GM23338 (cell line): Measurements from ENCODE around the gene UBE2Z. TPM values are rescaled to one million over a fixed set of nuclear protein-coding genes. Genes with fewer than 3 reads are reported as not detected.
A peak's percentile ranks its signal among the peaks of the same experiment; 100 is the strongest.

Experiments used
- ATAC-seq: fragments of 200-7000 bp; cut with Tn5 transposase; 3 replicates; pipeline ENCODE4 v1.9.1; 2020
- DNase-seq: peaks from one replicate; pipeline ENCODE4 v3.0.0-alpha.2; 2015; ENCODE audit warnings: low spot score
- H2AFZ ChIP-seq: fragments of 200-600 bp; sonication (generic); 2 replicates; pipeline ENCODE4 v1.8.0; 2016; ENCODE audit warnings: antibody characterized with exemption, mild to moderate bottlenecking, moderate library complexity
- H3F3A ChIP-seq: fragments of 200-600 bp; sonication (generic); replicated peaks from 2 replicates; pipeline ENCODE4 v1.8.0; 2017; ENCODE audit warnings: antibody characterized with exemption, mixed run types, low read depth
- H3K27ac ChIP-seq: fragments of 200-600 bp; sonication (generic); 2 replicates; pipeline ENCODE4 v1.6.1; 2016; ENCODE audit warnings: low read depth
- H3K27me3 ChIP-seq: fragments of 200-600 bp; sonication (generic); 2 replicates; pipeline ENCODE4 v1.8.0; 2016; ENCODE audit warnings: mild to moderate bottlenecking, mixed run types, moderate library complexity; ENCODE audit not compliant: insufficient read depth
- H3K36me3 ChIP-seq: fragments of 200-600 bp; sonication (generic); 2 replicates; pipeline ENCODE4 v1.8.0; 2016; ENCODE audit warnings: mild to moderate bottlenecking; ENCODE audit not compliant: insufficient read depth
- H3K4me1 ChIP-seq: fragments of 200-600 bp; sonication (generic); 2 replicates; pipeline ENCODE4 v1.8.0; 2016; ENCODE audit warnings: mild to moderate bottlenecking, moderate library complexity; ENCODE audit not compliant: insufficient read depth
- H3K4me2 ChIP-seq: fragments of 200-600 bp; sonication (generic); 2 replicates; pipeline ENCODE4 v1.7.1; 2017; ENCODE audit warnings: mixed run types
- H3K4me3 ChIP-seq: fragments of 200-600 bp; sonication (generic); 2 replicates; pipeline ENCODE4 v1.6.1; 2016; ENCODE audit warnings: mixed run types
- H3K79me2 ChIP-seq: fragments of 200-600 bp; sonication (generic); replicated peaks from 2 replicates; pipeline ENCODE4 v1.8.0; 2017; ENCODE audit warnings: mild to moderate bottlenecking; ENCODE audit not compliant: insufficient read depth
- H3K9me2 ChIP-seq: fragments of 200-600 bp; sonication (generic); 2 replicates; pipeline ENCODE4 v1.8.0; 2017; ENCODE audit not compliant: insufficient read depth
- H4K20me1 ChIP-seq: fragments of 200-600 bp; sonication (generic); replicated peaks from 2 replicates; pipeline ENCODE4 v1.8.0; 2017; ENCODE audit warnings: mild to moderate bottlenecking; ENCODE audit not compliant: insufficient read depth
- H3K27ac Mint-ChIP-seq: 2 replicates; pipeline ENCODE4 v1.8.0; 2020; ENCODE audit warnings: inconsistent platforms, mild to moderate bottlenecking, moderate library complexity, mixed read lengths
- H3K27me3 Mint-ChIP-seq: 3 replicates; pipeline ENCODE4 v1.8.0; 2022; ENCODE audit warnings: low read depth, mild to moderate bottlenecking, moderate library complexity, mixed read lengths, inconsistent platforms; ENCODE audit not compliant: insufficient read depth, poor library complexity
- H3K36me3 Mint-ChIP-seq: 3 replicates; pipeline ENCODE4 v1.8.0; 2021; ENCODE audit warnings: low read depth, mild to moderate bottlenecking, inconsistent platforms, moderate library complexity, mixed read lengths
- H3K4me1 Mint-ChIP-seq: 3 replicates; pipeline ENCODE4 v1.8.0; 2020; ENCODE audit warnings: mild to moderate bottlenecking, inconsistent platforms, mixed read lengths
- H3K4me3 Mint-ChIP-seq: 3 replicates; pipeline ENCODE4 v1.8.0; 2021; ENCODE audit warnings: moderate library complexity, mild to moderate bottlenecking, inconsistent platforms, mixed read lengths
- H3K9me3 Mint-ChIP-seq: 3 replicates; pipeline ENCODE4 v1.8.0; 2020; ENCODE audit warnings: moderate library complexity, mild to moderate bottlenecking, inconsistent platforms, mixed read lengths
- CREB1 ChIP-seq: fragments of 250-450 bp; sonication (Bioruptor Pico); IDR thresholded peaks from 2 replicates; pipeline ENCODE4 v1.5.0; 2020; ENCODE audit warnings: low read depth, mild to moderate bottlenecking, moderate library complexity
- EZH2 ChIP-seq: fragments of 200-600 bp; sonication (generic); IDR thresholded peaks from one replicate; pipeline ENCODE4 v1.8.0; 2017; ENCODE audit warnings: antibody characterized with exemption, mild to moderate bottlenecking, low read depth; ENCODE audit not compliant: unreplicated experiment
- EZH2phosphoT487 ChIP-seq: fragments of 200-600 bp; sonication (generic); IDR thresholded peaks from one replicate; pipeline ENCODE4 v1.8.1; 2018; ENCODE audit warnings: antibody characterized with exemption; ENCODE audit not compliant: unreplicated experiment
- JUNB ChIP-seq: IDR thresholded peaks from one replicate; pipeline ENCODE4 v1.6.1; 2016; ENCODE audit warnings: antibody characterized with exemption; ENCODE audit not compliant: unreplicated experiment
- NANOG ChIP-seq: IDR thresholded peaks from 2 replicates; pipeline ENCODE4 v1.6.1; 2016; ENCODE audit warnings: antibody characterized with exemption, borderline replicate concordance
- POLR2AphosphoS5 ChIP-seq: IDR thresholded peaks from 2 replicates; pipeline ENCODE4 v1.6.1; 2016; ENCODE audit warnings: antibody characterized with exemption, low read depth
- ZNF331 ChIP-seq: fragments of 250-450 bp; sonication (Bioruptor Pico); IDR thresholded peaks from 2 replicates; pipeline ENCODE4 v1.5.0; 2020; ENCODE audit warnings: low read depth, mild to moderate bottlenecking, moderate library complexity
- polyA plus RNA-seq: library from polyadenylated mRNA; unstranded; fragments of >200 nt; fragmentation: Nextera tagmentation; extraction: Ambion mirVana; gene quantifications from 2 replicates; pipeline ENCODE4 v1.2.1, GENCODE V29; 2016
- total RNA-seq: library from RNA; depleted of rRNA; stranded (reverse); fragments of >200 nt; shearing (Covaris generic); gene quantifications from 2 replicates; pipeline ENCODE4 v1.2.3, GENCODE V29; 2014
- TF ChIP-seq, protein P1 (sequence below), 2 experiments: fragments of 200-600 bp in 1 of 2; sonication (generic) in 1 of 2; conservative IDR thresholded peaks; 2 replicates each; pipeline versions ENCODE4 v1.5.1 to v1.6.1; 2016 to 2017; ENCODE audit warnings: antibody characterized with exemption in 2 of 2, low read depth in 2 of 2, mild to moderate bottlenecking in 2 of 2, moderate library complexity in 1 of 2
- TF ChIP-seq, protein P2 (sequence below): IDR thresholded peaks from one replicate; pipeline ENCODE4 v1.6.1; 2018; ENCODE audit warnings: antibody characterized with exemption; ENCODE audit not compliant: unreplicated experiment

The UBE2Z gene
- total and polyA plus RNA-seq, 2 experiments from 2014 or later = 34.1 to 78.5 TPM

DNA sequence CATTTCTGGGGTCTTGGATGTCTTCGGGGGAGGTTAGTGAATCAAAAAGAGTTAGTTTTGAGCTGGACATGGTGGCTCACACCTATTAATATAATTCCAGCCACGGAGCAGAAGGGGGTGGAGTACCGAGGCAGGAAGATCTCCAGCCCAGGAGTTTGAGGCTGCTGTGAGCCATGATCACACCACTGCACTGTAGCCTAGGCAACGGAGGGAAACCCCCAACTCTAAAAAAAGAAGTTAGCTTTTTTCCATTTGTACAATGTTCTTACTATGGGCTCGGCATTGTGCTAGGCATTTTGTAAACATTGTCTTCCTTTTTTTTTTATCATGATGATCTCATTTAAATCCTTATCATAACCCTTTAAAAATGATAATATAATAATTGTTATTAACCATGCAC, 44.7 kb downstream of the UBE2Z start:
- H3K27ac ChIP-seq = no peak overlapping the region
- H3K4me1 ChIP-seq = 0 out of 2 replicates have a peak, but pooled peaks cover 3% of the 10 kb centered on the region
- ATAC-seq (no peak), DNase-seq (no peak)
- no peak overlapping the region for H3K4me2 ChIP-seq
- H3K27me3 ChIP-seq = no peaks in the 10 kb centered on the region
- no peaks in the 10 kb centered on the region for H3K9me2 ChIP-seq
- H3F3A ChIP-seq = no peaks in the 10 kb centered on the region
- no peak overlapping the region; the same call in 2 of the 3 replicates for H3K4me3 Mint-ChIP-seq
- no peaks in the 10 kb centered on the region for H4K20me1 ChIP-seq
- no peaks in the 10 kb centered on the region for H3K36me3 ChIP-seq
- no peak overlapping the region for H3K4me3 ChIP-seq
- peaks cover 8% of the 10 kb centered on the region for H3K4me1 Mint-ChIP-seq
- H3K27me3 Mint-ChIP-seq = peaks cover 11% of the 10 kb centered on the region
- 0 out of 3 replicates have a peak, but pooled peaks cover under 1% of the 10 kb centered on the region for H3K9me3 Mint-ChIP-seq
- H3K36me3 Mint-ChIP-seq = no peaks in the 10 kb centered on the region
- TF ChIP-seq ZNF331 (CRISPR knock-in tag) (no peak), JUNB (no peak), EZH2 (no peak), EZH2phosphoT487 (no peak), POLR2AphosphoS5 (no peak)
- TF ChIP-seq, protein P1, sequence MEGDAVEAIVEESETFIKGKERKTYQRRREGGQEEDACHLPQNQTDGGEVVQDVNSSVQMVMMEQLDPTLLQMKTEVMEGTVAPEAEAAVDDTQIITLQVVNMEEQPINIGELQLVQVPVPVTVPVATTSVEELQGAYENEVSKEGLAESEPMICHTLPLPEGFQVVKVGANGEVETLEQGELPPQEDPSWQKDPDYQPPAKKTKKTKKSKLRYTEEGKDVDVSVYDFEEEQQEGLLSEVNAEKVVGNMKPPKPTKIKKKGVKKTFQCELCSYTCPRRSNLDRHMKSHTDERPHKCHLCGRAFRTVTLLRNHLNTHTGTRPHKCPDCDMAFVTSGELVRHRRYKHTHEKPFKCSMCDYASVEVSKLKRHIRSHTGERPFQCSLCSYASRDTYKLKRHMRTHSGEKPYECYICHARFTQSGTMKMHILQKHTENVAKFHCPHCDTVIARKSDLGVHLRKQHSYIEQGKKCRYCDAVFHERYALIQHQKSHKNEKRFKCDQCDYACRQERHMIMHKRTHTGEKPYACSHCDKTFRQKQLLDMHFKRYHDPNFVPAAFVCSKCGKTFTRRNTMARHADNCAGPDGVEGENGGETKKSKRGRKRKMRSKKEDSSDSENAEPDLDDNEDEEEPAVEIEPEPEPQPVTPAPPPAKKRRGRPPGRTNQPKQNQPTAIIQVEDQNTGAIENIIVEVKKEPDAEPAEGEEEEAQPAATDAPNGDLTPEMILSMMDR (conservative IDR thresholded peaks at IDR 0.05; ENCODE audit: low read depth in 2 of 2) = no peak
- H2AFZ ChIP-seq = 0 out of 2 replicates have a peak overlapping the region, but pooled peaks have one; percentile 43
- H3K27ac Mint-ChIP-seq = no peak overlapping the region
- H3K79me2 ChIP-seq = no peaks in the 10 kb centered on the region

DNA sequence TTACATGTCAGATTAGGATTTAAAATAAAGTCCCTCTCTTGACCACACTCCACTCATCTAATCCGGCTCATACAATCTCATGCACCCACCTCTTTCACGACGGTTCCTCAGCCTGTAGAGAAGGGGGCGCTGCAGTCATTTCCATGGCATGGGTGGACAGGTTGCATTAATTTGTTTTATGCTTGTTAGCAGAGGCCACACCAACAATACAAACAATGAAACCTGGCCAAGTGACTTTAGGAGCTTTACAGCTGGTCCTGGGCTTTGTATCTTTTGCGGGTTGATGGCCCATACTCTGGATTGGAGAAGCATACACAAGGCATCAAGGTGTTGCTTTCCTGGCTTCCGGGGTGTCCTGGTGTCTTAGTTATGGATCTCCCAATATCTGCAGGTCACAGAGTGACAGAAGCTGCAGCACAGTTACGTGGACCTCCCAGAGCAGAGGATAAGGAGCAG, 46.1 kb downstream of the UBE2Z start:
- Histone ChIP-seq H3K36me3 (no peaks in the 10 kb centered on the region), H3K9me2 (no peaks in the 10 kb centered on the region), H3K27ac (no peak overlapping the region), H3K4me2 (no peak overlapping the region), H2AFZ (peak overlapping the region; percentile 72; the same call in 1 of the 2 replicates), H4K20me1 (no peaks in the 10 kb centered on the region), H3K27me3 (no peaks in the 10 kb centered on the region), H3K4me3 (no peak overlapping the region), H3K79me2 (no peaks in the 10 kb centered on the region), H3K4me1 (0 out of 2 replicates have a peak, but pooled peaks cover 3% of the 10 kb centered on the region), H3F3A (0 out of 2 replicates have a peak, but pooled peaks cover 1% of the 10 kb centered on the region)
- H3K4me1 Mint-ChIP-seq = peaks cover 8% of the 10 kb centered on the region
- H3K27ac Mint-ChIP-seq = no peak overlapping the region
- peaks cover 12% of the 10 kb centered on the region for H3K27me3 Mint-ChIP-seq
- ATAC-seq = peak; percentile 95
- H3K9me3 Mint-ChIP-seq = no peaks in the 10 kb centered on the region
- DNase-seq = peak; percentile 79
- no peak overlapping the region; the same call in 2 of the 3 replicates for H3K4me3 Mint-ChIP-seq
- no peaks in the 10 kb centered on the region for H3K36me3 Mint-ChIP-seq
- TF ChIP-seq NANOG (peak; percentile 8; the same call in 1 of the 2 replicates), CREB1 (CRISPR knock-in tag) (no peak), EZH2phosphoT487 (no peak), POLR2AphosphoS5 (no peak)
- TF ChIP-seq, protein P1 (conservative IDR thresholded peaks at IDR 0.05; ENCODE audit: low read depth in 2 of 2) = peak; percentile 83 to 96
- TF ChIP-seq, protein P2, sequence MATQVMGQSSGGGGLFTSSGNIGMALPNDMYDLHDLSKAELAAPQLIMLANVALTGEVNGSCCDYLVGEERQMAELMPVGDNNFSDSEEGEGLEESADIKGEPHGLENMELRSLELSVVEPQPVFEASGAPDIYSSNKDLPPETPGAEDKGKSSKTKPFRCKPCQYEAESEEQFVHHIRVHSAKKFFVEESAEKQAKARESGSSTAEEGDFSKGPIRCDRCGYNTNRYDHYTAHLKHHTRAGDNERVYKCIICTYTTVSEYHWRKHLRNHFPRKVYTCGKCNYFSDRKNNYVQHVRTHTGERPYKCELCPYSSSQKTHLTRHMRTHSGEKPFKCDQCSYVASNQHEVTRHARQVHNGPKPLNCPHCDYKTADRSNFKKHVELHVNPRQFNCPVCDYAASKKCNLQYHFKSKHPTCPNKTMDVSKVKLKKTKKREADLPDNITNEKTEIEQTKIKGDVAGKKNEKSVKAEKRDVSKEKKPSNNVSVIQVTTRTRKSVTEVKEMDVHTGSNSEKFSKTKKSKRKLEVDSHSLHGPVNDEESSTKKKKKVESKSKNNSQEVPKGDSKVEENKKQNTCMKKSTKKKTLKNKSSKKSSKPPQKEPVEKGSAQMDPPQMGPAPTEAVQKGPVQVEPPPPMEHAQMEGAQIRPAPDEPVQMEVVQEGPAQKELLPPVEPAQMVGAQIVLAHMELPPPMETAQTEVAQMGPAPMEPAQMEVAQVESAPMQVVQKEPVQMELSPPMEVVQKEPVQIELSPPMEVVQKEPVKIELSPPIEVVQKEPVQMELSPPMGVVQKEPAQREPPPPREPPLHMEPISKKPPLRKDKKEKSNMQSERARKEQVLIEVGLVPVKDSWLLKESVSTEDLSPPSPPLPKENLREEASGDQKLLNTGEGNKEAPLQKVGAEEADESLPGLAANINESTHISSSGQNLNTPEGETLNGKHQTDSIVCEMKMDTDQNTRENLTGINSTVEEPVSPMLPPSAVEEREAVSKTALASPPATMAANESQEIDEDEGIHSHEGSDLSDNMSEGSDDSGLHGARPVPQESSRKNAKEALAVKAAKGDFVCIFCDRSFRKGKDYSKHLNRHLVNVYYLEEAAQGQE = no peak
